HCT116 (cell line): ENCODE results near the gene TMEM145. TPM values are rescaled to one million over a fixed set of nuclear protein-coding genes. Genes with fewer than 3 reads are reported as not detected.
A peak's percentile ranks its signal among the peaks of the same experiment; 100 is the strongest.

Source experiments
- ATAC-seq: fragments of 200-7000 bp; cut with Tn5 transposase; 2 replicates; pipeline ENCODE4 v1.9.1; 2020; ENCODE audit warnings: mild to moderate bottlenecking, moderate library complexity
- BruUV-seq: library from RNA; stranded (reverse); fragments of 400-500 nt; replicated peaks from 2 replicates; lab custom pipeline; 2021; lab: Mats Ljungman, UMichigan
- CTCF ChIA-PET: fragments of 300-600 bp; sonication (Branson Sonifier 250); formaldehyde crosslinking; loops from one replicate; lab custom pipeline; 2021; ENCODE audit warnings: antibody characterized with exemption; lab: Charles Lee
- POLR2A ChIA-PET: fragments of 300-600, 350-600 bp; sonication (Branson Sonifier 250); formaldehyde crosslinking; loops from one replicate; lab custom pipeline; 2021; ENCODE audit warnings: antibody characterized with exemption; lab: Charles Lee
- RAD21 ChIA-PET, 2 experiments: fragments of 300-600 bp; sonication (Branson Sonifier 250); formaldehyde crosslinking; loops; one replicate each; lab custom pipeline; 2023; ENCODE audit warnings: low total read pairs in 2 of 2; ENCODE audit not compliant: uncharacterized antibody in 2 of 2, unreplicated experiment in 2 of 2, low non-redundant PET in 1 of 2; lab: Charles Lee
- DNase-seq: peaks from one replicate; pipeline ENCODE4 v3.0.0-alpha.2; 2010; ENCODE audit warnings: low read depth, low spot score
- H2AFZ ChIP-seq: fragments of 200-600 bp; shearing (Covaris generic), sonication (generic); 2 replicates; pipeline ENCODE4 v1.6.1; 2017; ENCODE audit warnings: low read depth, mixed run types, mixed read lengths, antibody characterized with exemption, low read length; ENCODE audit not compliant: poor library complexity, severe bottlenecking
- H3K27ac ChIP-seq: 2 replicates; pipeline ENCODE4 v1.5.1; 2012; ENCODE audit warnings: low read depth, low read length
- H3K27me3 ChIP-seq: fragments of 200-600 bp; sonication (generic); 2 replicates; pipeline ENCODE4 v1.6.1; 2016; ENCODE audit warnings: mixed run types, low read length, mixed read lengths; ENCODE audit not compliant: insufficient read depth
- H3K36me3 ChIP-seq, 2 experiments: fragments of 200-500 bp in 1 of 2; fragments of 200-600 bp in 1 of 2; sonication (Bioruptor generic) in 1 of 2; sonication (generic) in 1 of 2; 2 replicates each; pipeline versions ENCODE4 v1.5.1 to v1.6.1; 2014 to 2016; ENCODE audit warnings: low read length in 2 of 2, inconsistent platforms in 1 of 2, mixed read lengths in 1 of 2, mixed run types in 1 of 2; ENCODE audit not compliant: insufficient read depth in 2 of 2, control insufficient read depth in 1 of 2
- H3K4me1 ChIP-seq, 2 experiments: fragments of 200-600 bp in 1 of 2; sonication (generic) in 1 of 2; 2 replicates each; pipeline versions ENCODE4 v1.5.1 to v1.6.1; 2012 to 2017; ENCODE audit warnings: low read length in 2 of 2, inconsistent platforms in 1 of 2, mild to moderate bottlenecking in 1 of 2, mixed read lengths in 1 of 2, mixed run types in 1 of 2, moderate library complexity in 1 of 2; ENCODE audit not compliant: insufficient read depth in 2 of 2, control insufficient read depth in 1 of 2
- H3K4me2 ChIP-seq: fragments of 200-600 bp; sonication (generic); 2 replicates; pipeline ENCODE4 v1.6.1; 2017; ENCODE audit warnings: mixed run types, low read length, mixed read lengths
- H3K4me3 ChIP-seq, 2 experiments: fragments of 200-600 bp in 1 of 2; sonication (generic) in 1 of 2; replicated peaks in 1 of 2; 2 replicates each; pipeline ENCODE4 v1.5.1; 2011 to 2016; ENCODE audit warnings: low read length in 2 of 2, control low read depth in 1 of 2, low read depth in 1 of 2, mild to moderate bottlenecking in 1 of 2, mixed read lengths in 1 of 2, mixed run types in 1 of 2
- H3K79me2 ChIP-seq: fragments of 200-600 bp; sonication (generic); 2 replicates; pipeline ENCODE4 v1.6.1; 2017; ENCODE audit warnings: mild to moderate bottlenecking, mixed run types, low read length, moderate library complexity, mixed read lengths; ENCODE audit not compliant: insufficient read depth
- H3K9ac ChIP-seq: fragments of 200-600 bp; sonication (generic); 2 replicates; pipeline ENCODE4 v1.6.1; 2016; ENCODE audit warnings: low read length, mixed read lengths
- H3K9me2 ChIP-seq: fragments of 200-600 bp; sonication (generic), shearing (Covaris generic); 2 replicates; pipeline ENCODE4 v1.6.1; 2017; ENCODE audit warnings: mixed run types, mild to moderate bottlenecking, moderate library complexity; ENCODE audit not compliant: insufficient read depth
- H3K9me3 ChIP-seq, 2 experiments: fragments of 200-500 bp in 1 of 2; fragments of 200-600 bp in 1 of 2; sonication (Bioruptor generic) in 1 of 2; sonication (generic) in 1 of 2; 2 replicates each; pipeline ENCODE4 v1.6.1; 2014 to 2017; ENCODE audit warnings: low read length in 2 of 2, mixed read lengths in 2 of 2, inconsistent platforms in 1 of 2, low read depth in 1 of 2, mild to moderate bottlenecking in 1 of 2, mixed run types in 1 of 2, moderate library complexity in 1 of 2; ENCODE audit not compliant: control insufficient read depth in 1 of 2, insufficient read depth in 1 of 2
- H4K20me1 ChIP-seq: fragments of 200-600 bp; sonication (generic), shearing (Covaris generic); 2 replicates; pipeline ENCODE4 v1.6.1; 2017; ENCODE audit warnings: mixed run types, mild to moderate bottlenecking, moderate library complexity; ENCODE audit not compliant: insufficient read depth
- ATF3 ChIP-seq: IDR thresholded peaks from 2 replicates; pipeline ENCODE4 v1.6.1; 2012
- CEBPB ChIP-seq: IDR thresholded peaks from 2 replicates; pipeline ENCODE4 v1.6.1; 2012; ENCODE audit warnings: low read depth
- CTCF ChIP-seq, 3 experiments: fragments of 200-600 bp in 1 of 3; sonication (generic) in 1 of 3; IDR thresholded peaks in 2 of 3; conservative IDR thresholded peaks in 1 of 3; 2 replicates each; pipeline ENCODE4 v1.5.1; 2012 to 2017; ENCODE audit warnings: low read depth in 2 of 3, low read length in 2 of 3, antibody characterized with exemption in 1 of 3, borderline replicate concordance in 1 of 3, control low read depth in 1 of 3, mild to moderate bottlenecking in 1 of 3, mixed read lengths in 1 of 3, mixed run types in 1 of 3, moderate library complexity in 1 of 3; ENCODE audit not compliant: insufficient read depth in 1 of 3
- EGR1 ChIP-seq: IDR thresholded peaks from 2 replicates; pipeline ENCODE4 v1.6.1; 2012; ENCODE audit warnings: low read depth
- FOSL1 ChIP-seq: IDR thresholded peaks from 2 replicates; pipeline ENCODE4 v1.6.1; 2012; ENCODE audit warnings: low read depth
- JUND ChIP-seq: IDR thresholded peaks from 2 replicates; pipeline ENCODE4 v1.6.1; 2012
- MAX ChIP-seq: IDR thresholded peaks from 2 replicates; pipeline ENCODE4 v1.6.1; 2012
- RAD21 ChIP-seq: IDR thresholded peaks from 2 replicates; pipeline ENCODE4 v1.6.1; 2012; ENCODE audit warnings: low read depth, mild to moderate bottlenecking
- ZFX ChIP-seq: fragments of 450-650 bp; IDR thresholded peaks from 2 replicates; pipeline ENCODE4 v1.6.1; 2017
- intact Hi-C: fragments of 100-400 bp; cut with micrococcal nuclease; formaldehyde crosslinking; loops from 2 replicates; pipeline ENCODE4 v1.10.0; 2022
- total RNA-seq: library from RNA; stranded (reverse); gene quantifications from one replicate; pipeline ENCODE4 v1.2.1, GENCODE V29; 2021; ENCODE audit not compliant: unreplicated experiment

The TMEM145 gene
- total RNA-seq, 1 experiment from 2014 or later, result 7.2 TPM

GRCh38 chr19:42323852-42324654 is 10.9 kb downstream of the TMEM145 start:
- Histone ChIP-seq H3K9me2 (no peaks in the 10 kb centered on the region), H3K27me3 (no peaks in the 10 kb centered on the region), H3K9ac (no peak overlapping the region), H4K20me1 (no peaks in the 10 kb centered on the region), H3K36me3 (no peaks in the 10 kb centered on the region), H3K9me3 (no peaks in the 10 kb centered on the region), H3K27ac (no peak overlapping the region), H3K4me2 (no peak overlapping the region), H3K79me2 (peaks cover 17% of the 10 kb centered on the region), H3K4me3 (no peak overlapping the region), H2AFZ (no peak overlapping the region), H3K4me1 (peaks cover 10 to 17% of the 10 kb centered on the region in 2 experiments)
- ChIA-PET RAD21 (no interaction called here), POLR2A (no interaction called here), CTCF (no interaction called here)
- DNase-seq, result no peak
- no peak for ATAC-seq
- intact Hi-C loops, result no loop called here
- no peak for TF ChIP-seq CEBPB
- TF ChIP-seq EGR1, result no peak
- no peak for TF ChIP-seq FOSL1
- TF ChIP-seq MAX, result no peak
- TF ChIP-seq JUND, result no peak
- TF ChIP-seq ATF3, result no peak
- BruUV-seq, result no TSS peak

- BruUV-seq, result no TSS peak
- H3K36me3 ChIP-seq, result no peaks in the 10 kb centered on the region
- DNase-seq (no peak), ATAC-seq (no peak)
- H3K4me3 ChIP-seq, result peak overlapping the region in 1 of 2 experiments; percentile 17; a peak in 2 of 4 replicates
- no peaks in the 10 kb centered on the region for H3K9me3 ChIP-seq
- peaks cover 10 to 17% of the 10 kb centered on the region in 2 experiments for H3K4me1 ChIP-seq
- no peaks in the 10 kb centered on the region for H3K27me3 ChIP-seq
- H3K9ac ChIP-seq, result no peak overlapping the region
- peaks cover 17% of the 10 kb centered on the region for H3K79me2 ChIP-seq
- intact Hi-C loops, result loop anchor here (1.0 kb wide), 2 partner anchors 81 to 216 kb away; no protein-coding TSS in a partner anchor
- TF ChIP-seq RAD21 (peak; percentile 86), CTCF (IDR thresholded peaks at IDR 0.05 in 2 of 3, conservative IDR thresholded peaks at IDR 0.05 in 1 of 3; ENCODE audit: borderline replicate concordance in 1 of 3, insufficient read depth in 1 of 3, low read depth in 2 of 3, low read length in 2 of 3) (peak in 1 of 3 experiments; percentile 90; a peak in 2 of 6 replicates), ZFX (no peak), MAX (peak; percentile 44; the same call in 1 of the 2 replicates)
- H3K4me2 ChIP-seq, result peak overlapping the region; percentile 46; the same call in 1 of the 2 replicates
- CTCF ChIA-PET, result no interaction called here
- RAD21 ChIA-PET, result no interaction called here
- no peaks in the 10 kb centered on the region for H3K9me2 ChIP-seq
- peak overlapping the region; percentile 43 for H3K27ac ChIP-seq
- H2AFZ ChIP-seq, result no peak overlapping the region
- H4K20me1 ChIP-seq, result no peaks in the 10 kb centered on the region
- POLR2A ChIA-PET, result no interaction called here
These were observed 11.7 kb downstream of the TMEM145 start for GRCh38 chr19:42324655-42325307.
